ENCODE measurements around the gene HOXD3.

HOXD3 gene

DNA sequence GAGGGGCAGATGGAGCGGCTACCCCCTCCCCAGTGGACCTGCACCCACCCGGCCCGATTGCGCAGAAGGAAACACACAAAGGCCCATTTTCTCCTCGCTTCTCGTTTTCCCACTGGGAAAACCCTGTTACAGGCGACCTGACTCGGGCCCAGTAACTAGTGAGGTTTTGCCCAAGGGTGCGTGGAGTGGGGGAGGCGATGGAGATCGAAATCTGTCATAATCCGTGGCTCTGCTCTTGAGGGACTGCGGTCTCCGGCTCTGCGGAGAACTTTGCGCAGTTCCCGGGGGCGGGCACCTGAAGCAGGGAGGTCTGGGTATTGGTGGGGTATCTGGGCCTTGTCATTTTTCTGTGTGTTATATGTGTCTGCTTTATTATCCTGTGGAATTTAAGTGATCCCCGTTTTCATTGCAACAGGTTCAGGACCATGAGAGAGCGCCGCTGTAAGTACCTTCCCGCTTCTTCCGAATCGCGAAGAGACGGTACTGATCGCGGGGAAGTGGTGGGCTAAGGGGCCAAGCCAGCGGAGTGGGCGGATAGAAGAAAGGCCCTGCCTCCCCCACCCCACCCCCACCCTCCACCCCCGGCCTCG lies 9.8 kb upstream of the HOXD3 start:
- Histone ChIP-seq H3K4me1 (ENCODE audit: insufficient read depth, low read length, poor library complexity, severe bottlenecking) (no peaks in the 10 kb centered on the region), H4K20me1 (ENCODE audit: insufficient read depth, low read length, poor library complexity, severe bottlenecking) (no peaks in the 10 kb centered on the region), H2AFZ (ENCODE audit: low read length) (no peak overlapping the region), H3F3A (ENCODE audit: low read depth) (no peaks in the 10 kb centered on the region), H3K36me3 (ENCODE audit: insufficient read depth, low read length) (no peaks in the 10 kb centered on the region), H3K4me3 (ENCODE audit: low read length, poor library complexity, severe bottlenecking) (no peak overlapping the region), H3K79me2 (ENCODE audit: insufficient read depth, low read length) (no peaks in the 10 kb centered on the region), H3K9me3 (ENCODE audit: insufficient read depth, low read depth, low read length) (no peaks in the 10 kb centered on the region), H3K27me3 (ENCODE audit: insufficient read depth, low read length, poor library complexity, severe bottlenecking) (no peaks in the 10 kb centered on the region), H3K9ac (ENCODE audit: low read depth, low read length, poor library complexity, severe bottlenecking) (no peak overlapping the region), H3K9me2 (replicated peaks; ENCODE audit: low read depth, low read length) (no peaks in the 10 kb centered on the region), H3K4me2 (ENCODE audit: low read depth, low read length, poor library complexity, severe bottlenecking) (no peak overlapping the region)
- TF ChIP-seq CTCF (conservative IDR thresholded peaks at IDR 0.05; ENCODE audit: low read length) (no peak), EZH2phosphoT487 (IDR thresholded peaks at IDR 0.05; ENCODE audit: borderline replicate concordance) (no peak)

DNA sequence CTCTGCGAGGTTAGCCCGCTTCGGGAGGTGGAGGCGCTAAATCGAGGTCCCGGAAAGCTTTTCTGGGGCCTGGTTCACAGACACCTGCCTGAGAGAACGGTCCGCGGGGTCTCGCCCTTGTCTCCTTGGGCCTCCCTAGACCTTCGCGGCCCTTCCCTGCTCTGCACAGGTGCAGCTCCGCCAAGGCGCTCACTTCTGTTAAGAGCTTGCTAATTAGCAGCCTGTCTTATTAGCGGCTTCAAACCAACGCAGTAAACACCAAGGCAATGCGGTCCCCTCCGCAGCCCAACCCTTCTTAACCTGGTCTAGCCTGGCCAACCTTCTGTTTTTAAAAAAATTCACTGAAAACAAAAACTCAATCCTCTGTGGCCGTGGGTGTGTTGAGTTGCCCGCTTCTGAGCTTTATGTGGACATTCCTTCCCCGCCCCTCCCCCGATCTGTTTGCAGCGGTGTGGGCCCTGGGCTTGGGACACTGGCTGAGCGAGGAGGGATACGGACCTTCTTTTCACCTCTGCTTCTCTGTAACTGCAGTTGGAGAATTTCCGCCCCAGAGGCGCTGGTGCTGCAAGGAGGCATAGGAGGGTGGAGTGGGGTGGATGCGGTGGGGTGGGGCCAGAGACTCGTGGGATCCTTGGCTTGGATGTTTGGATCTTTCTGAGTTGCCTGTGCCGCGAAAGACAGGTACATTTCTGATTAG lies 9.2 kb upstream of the HOXD3 start:
- H4K20me1 ChIP-seq (ENCODE audit: insufficient read depth, low read length, poor library complexity, severe bottlenecking) = no peaks in the 10 kb centered on the region
- H2AFZ ChIP-seq (ENCODE audit: low read length) = no peak overlapping the region
- H3K4me2 ChIP-seq (ENCODE audit: low read depth, low read length, poor library complexity, severe bottlenecking) = no peak overlapping the region
- H3K36me3 ChIP-seq (ENCODE audit: insufficient read depth, low read length) = no peaks in the 10 kb centered on the region
- no peaks in the 10 kb centered on the region for H3K4me1 ChIP-seq (ENCODE audit: insufficient read depth, low read length, poor library complexity, severe bottlenecking)
- H3K9me3 ChIP-seq (ENCODE audit: insufficient read depth, low read depth, low read length) = no peaks in the 10 kb centered on the region
- no peaks in the 10 kb centered on the region for H3K9me2 ChIP-seq (replicated peaks; ENCODE audit: low read depth, low read length)
- H3K79me2 ChIP-seq (ENCODE audit: insufficient read depth, low read length) = no peaks in the 10 kb centered on the region
- no peaks in the 10 kb centered on the region for H3F3A ChIP-seq (ENCODE audit: low read depth)
- no peak for TF ChIP-seq CTCF (conservative IDR thresholded peaks at IDR 0.05; ENCODE audit: low read length)
- TF ChIP-seq EZH2phosphoT487 (IDR thresholded peaks at IDR 0.05; ENCODE audit: borderline replicate concordance) = no peak
- no peaks in the 10 kb centered on the region for H3K27me3 ChIP-seq (ENCODE audit: insufficient read depth, low read length, poor library complexity, severe bottlenecking)
- no peak overlapping the region for H3K4me3 ChIP-seq (ENCODE audit: low read length, poor library complexity, severe bottlenecking)
- H3K9ac ChIP-seq (ENCODE audit: low read depth, low read length, poor library complexity, severe bottlenecking) = no peak overlapping the region

GRCh38 chr2:176148751-176149421 lies 8.2 kb upstream of the HOXD3 start:
- no peak overlapping the region for H2AFZ ChIP-seq (ENCODE audit: low read length)
- TF ChIP-seq CTCF (conservative IDR thresholded peaks at IDR 0.05; ENCODE audit: low read length) (no peak), EZH2phosphoT487 (IDR thresholded peaks at IDR 0.05; ENCODE audit: borderline replicate concordance) (no peak)
- H4K20me1 ChIP-seq (ENCODE audit: insufficient read depth, low read length, poor library complexity, severe bottlenecking) = no peaks in the 10 kb centered on the region
- H3K36me3 ChIP-seq (ENCODE audit: insufficient read depth, low read length) = no peaks in the 10 kb centered on the region
- no peaks in the 10 kb centered on the region for H3K79me2 ChIP-seq (ENCODE audit: insufficient read depth, low read length)
- no peak overlapping the region for H3K4me2 ChIP-seq (ENCODE audit: low read depth, low read length, poor library complexity, severe bottlenecking)
- H3K9me2 ChIP-seq (replicated peaks; ENCODE audit: low read depth, low read length) = no peaks in the 10 kb centered on the region
- H3K9ac ChIP-seq (ENCODE audit: low read depth, low read length, poor library complexity, severe bottlenecking) = no peak overlapping the region
- no peaks in the 10 kb centered on the region for H3F3A ChIP-seq (ENCODE audit: low read depth)
- no peaks in the 10 kb centered on the region for H3K27me3 ChIP-seq (ENCODE audit: insufficient read depth, low read length, poor library complexity, severe bottlenecking)
- no peak overlapping the region for H3K4me3 ChIP-seq (ENCODE audit: low read length, poor library complexity, severe bottlenecking)
- H3K4me1 ChIP-seq (ENCODE audit: insufficient read depth, low read length, poor library complexity, severe bottlenecking) = no peaks in the 10 kb centered on the region
- no peaks in the 10 kb centered on the region for H3K9me3 ChIP-seq (ENCODE audit: insufficient read depth, low read depth, low read length)
